GM19025 (cell line): ENCODE measurements around the gene ATP10B.

Source experiments
- ATAC-seq: cut with Tn5 transposase; IDR thresholded peaks from one replicate; pipeline ENCODE4 v1.9.1; 2021; ENCODE audit warnings: mild to moderate bottlenecking, low read depth, moderate library complexity; ENCODE audit not compliant: unreplicated experiment

ATP10B gene

DNA sequence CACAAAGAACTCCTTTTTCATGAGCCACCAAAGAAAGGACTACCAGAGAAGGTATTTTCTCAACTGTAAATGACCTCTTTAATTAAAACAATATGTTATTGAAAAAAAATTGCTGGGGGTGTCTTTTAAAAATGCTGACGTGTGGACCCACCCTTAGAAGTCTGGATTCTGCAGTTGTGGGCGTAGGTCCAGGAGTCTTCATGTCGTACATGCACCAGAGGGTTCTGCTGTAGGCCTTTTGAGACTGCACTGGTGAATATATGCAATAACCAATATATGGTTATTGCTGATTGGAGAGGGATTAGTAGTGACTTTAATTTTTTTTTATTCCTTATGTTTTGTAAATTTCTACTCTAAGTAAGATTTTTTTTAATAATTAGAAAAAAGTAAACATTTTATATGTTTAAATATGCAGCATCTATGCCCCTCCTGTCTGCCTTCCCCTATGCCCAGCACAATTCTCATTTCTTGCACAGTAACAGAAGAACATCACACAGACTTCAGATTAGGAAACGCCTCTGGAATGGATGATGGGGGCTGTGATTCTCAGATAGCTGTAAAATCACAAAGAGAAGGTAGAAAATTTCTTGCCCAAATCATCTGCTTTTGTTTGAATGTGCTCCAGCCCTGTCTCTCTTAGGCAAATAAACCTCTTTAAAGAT, 328.4 kb downstream of the ATP10B start:
- ATAC-seq = no peak

DNA sequence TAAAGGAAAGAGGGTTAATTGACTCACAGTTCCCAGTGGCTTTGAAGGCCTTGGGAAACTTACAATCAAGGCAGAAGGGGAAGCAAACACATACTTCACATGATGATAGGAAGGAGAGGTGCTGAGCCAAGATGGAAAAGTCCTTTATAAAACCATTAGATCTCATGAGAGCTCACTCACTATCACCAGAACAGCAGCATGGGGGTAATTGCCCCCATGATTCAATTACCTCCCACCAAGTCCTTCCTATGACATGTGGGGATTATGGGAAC, 330.7 kb downstream of the ATP10B start:
- no peak for ATAC-seq

DNA sequence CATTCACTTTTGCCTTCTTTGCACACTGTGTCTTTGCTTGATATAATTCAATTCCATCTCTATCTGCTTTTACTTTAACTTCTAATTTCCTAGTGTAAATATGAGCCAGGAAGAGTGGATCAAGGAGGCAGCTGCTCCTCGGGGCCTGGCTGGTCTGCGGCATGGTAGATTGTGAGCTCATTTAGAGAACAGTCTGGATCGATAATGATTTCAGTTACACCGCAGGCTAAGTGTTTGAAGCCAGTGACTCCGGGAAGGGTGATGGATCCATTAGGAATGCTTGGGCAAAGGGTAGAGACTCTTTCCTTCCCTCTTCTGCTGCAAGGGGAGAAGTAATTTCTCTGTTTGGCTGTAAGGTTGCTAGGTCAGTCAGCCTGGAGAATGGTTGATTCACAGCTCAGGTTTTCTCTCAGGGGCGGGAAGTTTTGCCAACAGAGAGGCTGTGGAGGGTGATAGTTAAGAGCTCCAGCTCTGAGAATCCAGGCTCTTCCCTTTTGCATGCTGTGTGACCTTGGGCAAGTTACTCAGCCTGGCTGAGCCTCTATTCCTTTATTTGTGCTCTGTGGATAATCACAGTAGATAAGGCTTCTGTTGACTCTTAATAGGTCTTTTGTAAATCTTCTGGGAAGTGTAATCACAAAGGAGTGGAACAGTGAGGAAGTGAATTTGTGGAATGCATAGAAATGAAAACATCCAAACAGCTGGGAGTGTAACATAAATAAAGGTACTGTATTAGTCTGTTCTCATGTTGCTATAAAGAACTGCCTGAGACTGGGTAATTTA, 331.2 kb downstream of the ATP10B start:
- ATAC-seq = no peak

DNA sequence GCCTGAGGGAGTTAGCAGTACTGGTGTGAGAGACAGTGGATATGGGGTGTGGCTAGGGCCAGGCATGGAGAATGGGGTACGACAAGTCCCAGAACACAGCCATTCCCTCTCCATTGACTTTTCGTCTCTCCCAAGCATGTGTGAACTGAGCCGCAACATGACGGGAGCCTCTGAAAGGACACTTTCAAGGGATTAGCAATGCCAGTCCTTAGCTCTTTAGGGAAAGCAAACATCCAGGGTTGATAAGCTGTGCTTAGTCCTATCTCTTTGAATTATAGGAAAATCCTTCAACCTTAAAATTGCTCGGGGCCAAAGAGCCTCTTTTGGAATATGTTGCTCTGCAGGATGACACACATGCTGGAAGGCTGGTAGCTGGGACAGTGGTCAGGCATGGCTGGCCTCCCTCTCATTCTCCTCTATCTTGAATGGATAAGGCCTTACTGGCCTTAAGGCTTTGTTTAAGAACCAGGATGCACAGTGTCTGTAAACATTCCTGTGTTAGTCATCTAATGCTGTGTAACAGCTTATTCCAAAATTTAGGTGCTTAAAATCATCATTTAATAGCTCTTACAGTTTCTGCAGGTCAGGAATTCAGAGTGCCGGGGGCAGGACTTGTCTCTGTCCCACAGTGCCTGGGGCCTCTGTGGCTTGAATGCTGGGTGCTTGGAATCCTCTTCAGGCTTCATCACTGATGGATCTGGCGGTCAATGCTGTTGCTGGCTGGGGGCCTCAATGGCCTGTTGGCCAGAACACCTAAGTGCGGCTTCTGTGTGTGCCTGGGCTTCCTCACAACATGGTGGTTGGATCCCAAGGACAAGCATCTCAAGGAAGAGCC, 335.1 kb downstream of the ATP10B start:
- ATAC-seq = no peak

DNA sequence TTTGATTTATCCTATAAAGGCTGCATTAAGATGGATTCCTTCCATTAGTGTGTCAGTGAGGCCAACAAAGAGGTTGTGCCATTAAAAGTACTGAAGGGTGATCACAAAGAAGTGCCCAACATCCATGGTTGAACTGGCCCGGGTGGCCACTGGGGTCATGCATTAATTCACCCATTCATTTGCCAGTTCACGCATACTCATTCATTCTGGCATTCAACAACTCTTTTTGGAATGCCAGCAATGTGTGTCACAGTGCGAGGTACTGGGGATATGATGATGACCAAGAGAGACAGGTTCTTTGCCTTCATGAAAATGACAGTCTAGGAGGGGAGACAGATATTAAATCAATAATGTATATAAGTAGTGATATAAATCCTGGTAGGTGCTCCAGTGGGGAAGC, 337.1 kb downstream of the ATP10B start:
- no peak for ATAC-seq

DNA sequence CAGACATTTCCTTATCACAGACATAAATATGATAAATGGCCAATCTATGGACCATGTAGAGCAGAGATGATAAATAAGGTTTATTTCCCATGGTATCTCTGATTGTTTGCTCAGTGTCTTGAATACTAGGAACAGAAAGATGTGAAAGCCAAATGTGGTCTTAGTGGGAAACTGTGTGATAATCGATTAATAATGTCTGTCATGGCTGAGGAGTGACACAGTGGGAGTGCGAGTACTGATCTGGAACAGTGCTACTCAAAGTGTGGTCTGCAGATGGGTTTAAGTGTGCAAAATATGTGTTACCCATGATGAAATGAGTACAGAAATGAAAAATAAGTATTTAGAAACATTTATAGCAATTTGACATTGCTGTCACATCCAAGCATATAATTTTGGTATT, 337.8 kb downstream of the ATP10B start:
- ATAC-seq = no peak

DNA sequence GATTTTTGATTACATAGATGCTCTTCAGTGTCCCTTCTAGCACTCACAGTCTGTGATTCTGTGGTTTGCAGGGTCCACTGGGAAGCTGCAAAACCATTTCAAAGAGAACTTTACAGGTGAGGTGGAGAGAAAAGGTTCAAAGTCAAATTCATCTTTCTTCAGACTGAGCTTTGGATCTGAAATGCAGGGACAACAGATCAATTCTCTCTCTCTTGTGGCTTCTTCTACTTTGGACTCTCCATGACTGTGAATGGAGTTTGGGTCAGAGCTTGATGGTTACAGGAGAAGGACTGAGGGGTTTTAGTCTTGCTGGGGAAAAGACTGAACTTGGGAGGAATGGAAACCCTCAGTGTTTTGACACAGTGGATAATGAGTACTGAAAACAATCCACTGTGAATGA, 338.5 kb downstream of the ATP10B start:
- ATAC-seq = no peak
